Ovary (tissue), 3 donors: ENCODE measurements around the gene ARL5C.

ENCODE experiments used
- EP300 ChIP-seq: sonication (generic); formaldehyde crosslinking; IDR thresholded peaks from one replicate; pipeline ENCODE4 v1.6.1; 2017; ENCODE audit warnings: antibody characterized with exemption
- POLR2A ChIP-seq: fragments of 450-650 bp; IDR thresholded peaks from one replicate; pipeline ENCODE4 v1.6.1; 2017; ENCODE audit warnings: antibody characterized with exemption, mild to moderate bottlenecking, moderate library complexity
- TF ChIP-seq, protein P1 (sequence below), 3 donors: fragments of 450-650 bp in 2 of 3; fragments of 200-600 bp in 1 of 3; IDR thresholded peaks; one replicate each; pipeline versions ENCODE4 v1.5.1 to v1.8.0; 2016 to 2022; ENCODE audit warnings: antibody characterized with exemption in 3 of 3, mild to moderate bottlenecking in 1 of 3
- donor health status: DM: no; HTN: no; CAD: no.

DNA sequence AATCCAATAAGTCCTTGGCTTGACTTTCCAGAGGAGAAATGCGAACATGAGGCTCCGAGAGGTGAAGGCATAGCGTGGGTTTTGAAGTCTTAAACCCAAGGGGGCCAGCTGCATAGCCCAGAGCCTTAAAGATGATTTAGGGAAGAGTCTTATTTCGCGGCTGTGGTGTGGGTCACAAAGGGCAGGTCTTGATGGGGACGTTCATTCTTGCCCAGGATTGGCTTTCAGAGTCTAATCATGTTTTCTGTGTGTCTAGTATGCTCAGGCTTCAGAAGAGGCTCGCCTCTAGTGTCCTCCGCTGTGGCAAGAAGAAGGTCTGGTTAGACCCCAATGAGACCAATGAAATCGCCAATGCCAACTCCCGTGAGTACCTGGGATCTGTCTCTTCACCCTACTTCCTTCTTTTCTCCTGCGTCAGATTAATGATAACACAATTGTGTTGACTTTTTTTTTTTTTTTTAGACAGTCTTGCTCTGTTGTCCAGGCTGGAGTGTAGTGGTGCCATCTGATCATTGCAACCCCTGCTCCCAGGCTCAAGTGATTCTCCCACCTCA lies 35.1 kb upstream of the ARL5C start:
- TF ChIP-seq POLR2A (no peak), EP300 (no peak)
- TF ChIP-seq, protein P1, sequence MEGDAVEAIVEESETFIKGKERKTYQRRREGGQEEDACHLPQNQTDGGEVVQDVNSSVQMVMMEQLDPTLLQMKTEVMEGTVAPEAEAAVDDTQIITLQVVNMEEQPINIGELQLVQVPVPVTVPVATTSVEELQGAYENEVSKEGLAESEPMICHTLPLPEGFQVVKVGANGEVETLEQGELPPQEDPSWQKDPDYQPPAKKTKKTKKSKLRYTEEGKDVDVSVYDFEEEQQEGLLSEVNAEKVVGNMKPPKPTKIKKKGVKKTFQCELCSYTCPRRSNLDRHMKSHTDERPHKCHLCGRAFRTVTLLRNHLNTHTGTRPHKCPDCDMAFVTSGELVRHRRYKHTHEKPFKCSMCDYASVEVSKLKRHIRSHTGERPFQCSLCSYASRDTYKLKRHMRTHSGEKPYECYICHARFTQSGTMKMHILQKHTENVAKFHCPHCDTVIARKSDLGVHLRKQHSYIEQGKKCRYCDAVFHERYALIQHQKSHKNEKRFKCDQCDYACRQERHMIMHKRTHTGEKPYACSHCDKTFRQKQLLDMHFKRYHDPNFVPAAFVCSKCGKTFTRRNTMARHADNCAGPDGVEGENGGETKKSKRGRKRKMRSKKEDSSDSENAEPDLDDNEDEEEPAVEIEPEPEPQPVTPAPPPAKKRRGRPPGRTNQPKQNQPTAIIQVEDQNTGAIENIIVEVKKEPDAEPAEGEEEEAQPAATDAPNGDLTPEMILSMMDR (IDR thresholded peaks at IDR 0.05) = no peak
